Measurements from ENCODE around the gene TIMM23.
"Not testable (repeated sequence)": the region's sequence is repeated elsewhere in the genome, so short reads cannot be mapped to it uniquely, and the experiment has no call there.

The TIMM23 gene

GRCh38 chr10:45972106-45972812 lies at the start of gene TIMM23:
TSS of gene TIMM23 (plus strand) at chr10:45972489. CDS start at chr10:45972625, 136 bp downstream.
- in situ Hi-C loops (cut with HindIII; ENCODE audit: low sequenced_read_pairs) = not testable (repeated sequence)

- in situ Hi-C loops (cut with HindIII; ENCODE audit: low sequenced_read_pairs) = not testable (repeated sequence)
Observed at GRCh38 chr10:45926790-45927189, 45.5 kb upstream of the TIMM23 start.

GRCh38 chr10:45931305-45931704 lies 41.0 kb upstream of the TIMM23 start:
- in situ Hi-C loops (cut with HindIII; ENCODE audit: low sequenced_read_pairs) = not testable (repeated sequence)

- in situ Hi-C loops (cut with HindIII; ENCODE audit: low sequenced_read_pairs) = not testable (repeated sequence)
Observed at GRCh38 chr10:45934788-45935187, 37.5 kb upstream of the TIMM23 start.

GRCh38 chr10:45939176-45939697 lies 33.1 kb upstream of the TIMM23 start:
- in situ Hi-C loops (cut with HindIII; ENCODE audit: low sequenced_read_pairs) = not testable (repeated sequence)

- in situ Hi-C loops (cut with HindIII; ENCODE audit: low sequenced_read_pairs) = not testable (repeated sequence)
Observed at GRCh38 chr10:45941196-45941595, 31.1 kb upstream of the TIMM23 start.

- in situ Hi-C loops (cut with HindIII; ENCODE audit: low sequenced_read_pairs) = not testable (repeated sequence)
Observed at GRCh38 chr10:45945476-45945875, 26.8 kb upstream of the TIMM23 start.

- in situ Hi-C loops (cut with HindIII; ENCODE audit: low sequenced_read_pairs) = not testable (repeated sequence)
Observed at GRCh38 chr10:45947363-45947762, 24.9 kb upstream of the TIMM23 start.

- in situ Hi-C loops (cut with HindIII; ENCODE audit: low sequenced_read_pairs) = not testable (repeated sequence)
Observed at GRCh38 chr10:45948801-45949200, 23.5 kb upstream of the TIMM23 start.

- in situ Hi-C loops (cut with HindIII; ENCODE audit: low sequenced_read_pairs) = not testable (repeated sequence)
Observed at GRCh38 chr10:45954367-45954766, 17.9 kb upstream of the TIMM23 start.

GRCh38 chr10:45956634-45957033 lies 15.7 kb upstream of the TIMM23 start:
- in situ Hi-C loops (cut with HindIII; ENCODE audit: low sequenced_read_pairs) = not testable (repeated sequence)

GRCh38 chr10:45957928-45958327 lies 14.4 kb upstream of the TIMM23 start:
- in situ Hi-C loops (cut with HindIII; ENCODE audit: low sequenced_read_pairs) = not testable (repeated sequence)

- in situ Hi-C loops (cut with HindIII; ENCODE audit: low sequenced_read_pairs) = not testable (repeated sequence)
Observed at GRCh38 chr10:45962686-45963452, 9.4 kb upstream of the TIMM23 start.

- in situ Hi-C loops (cut with HindIII; ENCODE audit: low sequenced_read_pairs) = not testable (repeated sequence)
Observed at GRCh38 chr10:45971019-45971418, 1.3 kb upstream of the TIMM23 start.

- in situ Hi-C loops (cut with HindIII; ENCODE audit: low sequenced_read_pairs) = not testable (repeated sequence)
Observed at GRCh38 chr10:45971742-45972105, 565 bp upstream of the TIMM23 start.

GRCh38 chr10:45972813-45973169 lies 502 bp downstream of the TIMM23 start:
- in situ Hi-C loops (cut with HindIII; ENCODE audit: low sequenced_read_pairs) = not testable (repeated sequence)

GRCh38 chr10:45974041-45974440 lies 1.8 kb downstream of the TIMM23 start:
- in situ Hi-C loops (cut with HindIII; ENCODE audit: low sequenced_read_pairs) = not testable (repeated sequence)

GRCh38 chr10:45978554-45978953 lies 6.3 kb downstream of the TIMM23 start:
- in situ Hi-C loops (cut with HindIII; ENCODE audit: low sequenced_read_pairs) = not testable (repeated sequence)

GRCh38 chr10:45981367-45981766 lies 9.1 kb downstream of the TIMM23 start:
- in situ Hi-C loops (cut with HindIII; ENCODE audit: low sequenced_read_pairs) = not testable (repeated sequence)

GRCh38 chr10:45983538-45984186 lies 11.4 kb downstream of the TIMM23 start:
- in situ Hi-C loops (cut with HindIII; ENCODE audit: low sequenced_read_pairs) = not testable (repeated sequence)

GRCh38 chr10:45984473-45984872 lies 12.2 kb downstream of the TIMM23 start:
- in situ Hi-C loops (cut with HindIII; ENCODE audit: low sequenced_read_pairs) = not testable (repeated sequence)
